Keratinocyte (primary cell): ENCODE measurements around the gene SPHK1.

ENCODE experiments used
- EZH2 ChIP-seq: IDR thresholded peaks from one replicate; pipeline ENCODE4 v1.6.1; 2012; ENCODE audit warnings: inconsistent platforms, mild to moderate bottlenecking, low read length, moderate library complexity
- TF ChIP-seq, protein P1 (sequence below), 3 experiments: IDR thresholded peaks in 1 of 3; conservative IDR thresholded peaks in 1 of 3; optimal IDR thresholded peaks in 1 of 3; 2 replicates in 2 of 3; 3 replicates in 1 of 3; pipeline versions ENCODE3 to v1.5.1; 2011; ENCODE audit warnings: low read length in 3 of 3, mild to moderate bottlenecking in 3 of 3, moderate library complexity in 2 of 3, control low read depth in 1 of 3, inconsistent platforms in 1 of 3; ENCODE audit not compliant: insufficient read depth in 2 of 3; ENCODE audit errors: extremely low read depth in 1 of 3

DNA sequence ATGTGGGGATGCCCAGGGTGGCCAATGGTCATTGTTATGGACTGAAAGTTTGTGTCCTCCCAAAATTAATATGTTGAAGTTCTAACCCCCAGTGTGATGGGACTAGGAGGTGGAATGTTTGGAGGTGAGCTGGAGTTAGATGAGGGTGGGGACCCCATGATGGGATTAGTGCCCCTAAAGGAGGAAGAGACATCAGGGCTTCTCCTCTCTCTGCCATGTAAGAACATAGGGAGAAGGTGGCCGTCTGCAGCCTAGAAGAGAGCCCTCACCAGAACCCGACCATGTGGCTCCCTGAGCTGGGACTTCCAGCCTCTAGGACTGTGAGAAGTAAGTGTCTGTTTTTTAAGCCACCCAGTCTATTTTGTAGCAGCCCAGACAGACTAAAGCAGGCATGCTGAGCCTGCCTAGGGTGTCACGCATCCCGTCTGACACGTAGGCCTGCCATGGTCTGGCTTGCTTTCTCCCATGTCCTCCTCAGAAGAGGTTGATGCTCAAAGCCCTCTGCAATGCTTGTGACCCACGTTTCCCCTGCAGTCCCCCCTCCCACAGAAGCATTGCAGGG is 26.7 kb upstream of the SPHK1 start:
- no peak for TF ChIP-seq EZH2
- TF ChIP-seq, protein P1, sequence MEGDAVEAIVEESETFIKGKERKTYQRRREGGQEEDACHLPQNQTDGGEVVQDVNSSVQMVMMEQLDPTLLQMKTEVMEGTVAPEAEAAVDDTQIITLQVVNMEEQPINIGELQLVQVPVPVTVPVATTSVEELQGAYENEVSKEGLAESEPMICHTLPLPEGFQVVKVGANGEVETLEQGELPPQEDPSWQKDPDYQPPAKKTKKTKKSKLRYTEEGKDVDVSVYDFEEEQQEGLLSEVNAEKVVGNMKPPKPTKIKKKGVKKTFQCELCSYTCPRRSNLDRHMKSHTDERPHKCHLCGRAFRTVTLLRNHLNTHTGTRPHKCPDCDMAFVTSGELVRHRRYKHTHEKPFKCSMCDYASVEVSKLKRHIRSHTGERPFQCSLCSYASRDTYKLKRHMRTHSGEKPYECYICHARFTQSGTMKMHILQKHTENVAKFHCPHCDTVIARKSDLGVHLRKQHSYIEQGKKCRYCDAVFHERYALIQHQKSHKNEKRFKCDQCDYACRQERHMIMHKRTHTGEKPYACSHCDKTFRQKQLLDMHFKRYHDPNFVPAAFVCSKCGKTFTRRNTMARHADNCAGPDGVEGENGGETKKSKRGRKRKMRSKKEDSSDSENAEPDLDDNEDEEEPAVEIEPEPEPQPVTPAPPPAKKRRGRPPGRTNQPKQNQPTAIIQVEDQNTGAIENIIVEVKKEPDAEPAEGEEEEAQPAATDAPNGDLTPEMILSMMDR (optimal IDR thresholded peaks at IDR 0.05 in 1 of 3, IDR thresholded peaks at IDR 0.05 in 1 of 3, conservative IDR thresholded peaks at IDR 0.05 in 1 of 3; ENCODE audit: extremely low read depth in 1 of 3, insufficient read depth in 2 of 3, low read length in 3 of 3) = no peak
